Erythroblast (primary cell): ENCODE results near the gene PLEKHG3.

Experiments
- GATA1 ChIP-seq: IDR thresholded peaks from 2 replicates; pipeline ENCODE4 v1.6.1; 2011; ENCODE audit warnings: low read depth, mild to moderate bottlenecking, control low read depth, low read length, moderate library complexity
- POLR2A ChIP-seq: IDR thresholded peaks from 2 replicates; pipeline ENCODE4 v1.6.1; 2011; ENCODE audit warnings: mild to moderate bottlenecking, low read length

DNA sequence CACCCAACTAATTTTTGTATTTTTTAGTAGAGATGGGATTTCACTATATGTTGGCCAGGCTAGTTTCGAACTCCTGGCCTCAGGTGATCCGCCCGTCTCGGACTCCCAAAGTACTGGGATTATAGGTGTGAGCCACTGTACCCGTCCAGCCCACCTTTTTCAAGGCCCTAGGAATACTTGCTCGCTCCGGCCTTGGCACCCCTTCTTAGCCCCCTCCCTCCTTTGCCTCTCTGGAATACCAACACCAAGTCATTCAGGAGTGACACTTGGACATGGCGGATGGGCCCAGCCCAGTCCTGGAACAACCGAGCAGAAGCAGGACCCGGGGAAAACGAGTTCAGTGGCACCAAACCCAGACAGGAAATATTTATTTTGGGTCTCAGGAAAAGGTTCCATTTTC is 29.1 kb downstream of the PLEKHG3 start:
- TF ChIP-seq POLR2A (no peak), GATA1 (no peak)
